ENCODE data around the gene IP6K3. TPM values are rescaled to one million over a fixed set of nuclear protein-coding genes. Genes with fewer than 3 reads are reported as not detected.

Gene IP6K3
- total RNA-seq, 1 donor from 2014 or later, result 2.7 TPM

- TF ChIP-seq, protein P1, sequence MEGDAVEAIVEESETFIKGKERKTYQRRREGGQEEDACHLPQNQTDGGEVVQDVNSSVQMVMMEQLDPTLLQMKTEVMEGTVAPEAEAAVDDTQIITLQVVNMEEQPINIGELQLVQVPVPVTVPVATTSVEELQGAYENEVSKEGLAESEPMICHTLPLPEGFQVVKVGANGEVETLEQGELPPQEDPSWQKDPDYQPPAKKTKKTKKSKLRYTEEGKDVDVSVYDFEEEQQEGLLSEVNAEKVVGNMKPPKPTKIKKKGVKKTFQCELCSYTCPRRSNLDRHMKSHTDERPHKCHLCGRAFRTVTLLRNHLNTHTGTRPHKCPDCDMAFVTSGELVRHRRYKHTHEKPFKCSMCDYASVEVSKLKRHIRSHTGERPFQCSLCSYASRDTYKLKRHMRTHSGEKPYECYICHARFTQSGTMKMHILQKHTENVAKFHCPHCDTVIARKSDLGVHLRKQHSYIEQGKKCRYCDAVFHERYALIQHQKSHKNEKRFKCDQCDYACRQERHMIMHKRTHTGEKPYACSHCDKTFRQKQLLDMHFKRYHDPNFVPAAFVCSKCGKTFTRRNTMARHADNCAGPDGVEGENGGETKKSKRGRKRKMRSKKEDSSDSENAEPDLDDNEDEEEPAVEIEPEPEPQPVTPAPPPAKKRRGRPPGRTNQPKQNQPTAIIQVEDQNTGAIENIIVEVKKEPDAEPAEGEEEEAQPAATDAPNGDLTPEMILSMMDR (IDR thresholded peaks at IDR 0.05; ENCODE audit: partially characterized antibody, unreplicated experiment), result no peak
- no peak overlapping the region for H3K4me3 Mint-ChIP-seq (ENCODE audit: unreplicated experiment)
- no peaks in the 10 kb centered on the region for H3K36me3 Mint-ChIP-seq (ENCODE audit: unreplicated experiment)
- peaks cover 2% of the 10 kb centered on the region for H3K9me3 Mint-ChIP-seq (ENCODE audit: unreplicated experiment)
- peaks cover 10% of the 10 kb centered on the region for H3K27me3 Mint-ChIP-seq (ENCODE audit: unreplicated experiment)
- DNase-seq, result no peak
- H3K4me1 Mint-ChIP-seq (ENCODE audit: low read depth, unreplicated experiment), result peaks cover 14% of the 10 kb centered on the region
- H3K27ac Mint-ChIP-seq (ENCODE audit: unreplicated experiment), result no peak overlapping the region
Observed at GRCh38 chr6:33725891-33726673, 20.6 kb downstream of the IP6K3 start.

DNA sequence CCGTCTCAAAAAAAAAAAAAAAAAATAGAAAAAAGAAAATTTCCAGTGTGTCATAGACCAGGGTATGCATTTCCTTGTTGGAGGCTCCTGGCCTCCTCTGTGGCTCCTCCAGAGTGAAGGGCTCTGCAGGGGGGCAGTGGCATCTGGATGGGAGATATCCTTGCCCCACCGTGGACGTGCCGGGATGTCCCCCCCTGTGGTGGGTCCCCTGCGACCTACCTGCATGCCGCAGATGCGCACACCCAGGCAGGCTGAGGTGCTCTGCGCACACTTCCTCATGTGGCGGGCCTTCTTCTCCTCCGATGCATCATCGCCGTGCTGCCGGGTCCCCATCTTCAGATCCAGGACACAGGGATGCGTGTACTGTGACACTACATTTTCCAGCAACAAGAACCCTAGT, 21.5 kb downstream of the IP6K3 start:
- Mint-ChIP-seq H3K9me3 (ENCODE audit: unreplicated experiment) (peaks cover 2% of the 10 kb centered on the region), H3K4me3 (ENCODE audit: unreplicated experiment) (no peak overlapping the region), H3K27ac (ENCODE audit: unreplicated experiment) (no peak overlapping the region), H3K36me3 (ENCODE audit: unreplicated experiment) (no peaks in the 10 kb centered on the region), H3K4me1 (ENCODE audit: low read depth, unreplicated experiment) (peaks cover 8% of the 10 kb centered on the region), H3K27me3 (ENCODE audit: unreplicated experiment) (peaks cover 8% of the 10 kb centered on the region)
- DNase-seq, result no peak
- TF ChIP-seq, protein P1 (IDR thresholded peaks at IDR 0.05; ENCODE audit: partially characterized antibody, unreplicated experiment), result no peak

- no peak overlapping the region for H3K4me3 Mint-ChIP-seq (ENCODE audit: unreplicated experiment)
- TF ChIP-seq, protein P1 (IDR thresholded peaks at IDR 0.05; ENCODE audit: partially characterized antibody, unreplicated experiment), result no peak
- no peak overlapping the region for H3K27ac Mint-ChIP-seq (ENCODE audit: unreplicated experiment)
- no peaks in the 10 kb centered on the region for H3K36me3 Mint-ChIP-seq (ENCODE audit: unreplicated experiment)
- H3K9me3 Mint-ChIP-seq (ENCODE audit: unreplicated experiment), result peaks cover 2% of the 10 kb centered on the region
- peaks cover 5% of the 10 kb centered on the region for H3K4me1 Mint-ChIP-seq (ENCODE audit: low read depth, unreplicated experiment)
- peaks cover 10% of the 10 kb centered on the region for H3K27me3 Mint-ChIP-seq (ENCODE audit: unreplicated experiment)
- DNase-seq, result no peak
Observed at GRCh38 chr6:33724102-33725023, 22.3 kb downstream of the IP6K3 start.

- TF ChIP-seq, protein P1 (IDR thresholded peaks at IDR 0.05; ENCODE audit: partially characterized antibody, unreplicated experiment), result no peak
- Mint-ChIP-seq H3K9me3 (ENCODE audit: unreplicated experiment) (peaks cover 2% of the 10 kb centered on the region), H3K4me3 (ENCODE audit: unreplicated experiment) (no peak overlapping the region), H3K27me3 (ENCODE audit: unreplicated experiment) (peaks cover 10% of the 10 kb centered on the region), H3K4me1 (ENCODE audit: low read depth, unreplicated experiment) (peaks cover 5% of the 10 kb centered on the region), H3K27ac (ENCODE audit: unreplicated experiment) (no peak overlapping the region), H3K36me3 (ENCODE audit: unreplicated experiment) (no peaks in the 10 kb centered on the region)
- DNase-seq, result no peak
Observed at GRCh38 chr6:33723371-33724085, 23.2 kb downstream of the IP6K3 start.
